WTC11 (cell line): ENCODE data around the gene BBLN.

Experiments used
- ATF1 ChIP-seq: sonication (generic); formaldehyde crosslinking; IDR thresholded peaks from 2 replicates; pipeline ENCODE4 v1.8.1; 2023; ENCODE audit warnings: mild to moderate bottlenecking, moderate library complexity, missing genetic modification reagents
- NFE2L1 ChIP-seq: sonication (generic); formaldehyde crosslinking; IDR thresholded peaks from 2 replicates; pipeline ENCODE4 v1.8.1; 2023; ENCODE audit warnings: missing genetic modification reagents
- NR3C1 ChIP-seq: sonication (generic); formaldehyde crosslinking; conservative IDR thresholded peaks from 2 replicates; pipeline ENCODE4 v1.8.1; 2023; ENCODE audit warnings: low read depth, mild to moderate bottlenecking, missing genetic modification reagents
- TF ChIP-seq, protein P1 (sequence below): sonication (generic); formaldehyde crosslinking; IDR thresholded peaks from 2 replicates; pipeline ENCODE4 v1.8.0; 2022; ENCODE audit warnings: mild to moderate bottlenecking, missing genetic modification reagents
- TF ChIP-seq, protein P2 (sequence below): fragments of 200-600 bp; IDR thresholded peaks from 2 replicates; pipeline ENCODE4 v1.8.0; 2022; ENCODE audit warnings: antibody characterized with exemption
- TF ChIP-seq, protein P3 (sequence below): sonication (generic); formaldehyde crosslinking; conservative IDR thresholded peaks from 2 replicates; pipeline ENCODE4 v1.8.1; 2022; ENCODE audit warnings: mild to moderate bottlenecking, missing genetic modification reagents
- TF ChIP-seq, protein P4 (sequence below): sonication (generic); formaldehyde crosslinking; IDR thresholded peaks from 2 replicates; pipeline ENCODE4 v1.8.0; 2023; ENCODE audit warnings: missing genetic modification reagents

GRCh38 chr9:128116104-128117083 is 43.7 kb upstream of the BBLN start:
- TF ChIP-seq ATF1 (CRISPR knock-in tag) = no peak
- TF ChIP-seq, protein P1, sequence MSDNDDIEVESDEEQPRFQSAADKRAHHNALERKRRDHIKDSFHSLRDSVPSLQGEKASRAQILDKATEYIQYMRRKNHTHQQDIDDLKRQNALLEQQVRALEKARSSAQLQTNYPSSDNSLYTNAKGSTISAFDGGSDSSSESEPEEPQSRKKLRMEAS (CRISPR knock-in tag) = no peak
- no peak for TF ChIP-seq NFE2L1 (CRISPR knock-in tag)
- TF ChIP-seq, protein P2, sequence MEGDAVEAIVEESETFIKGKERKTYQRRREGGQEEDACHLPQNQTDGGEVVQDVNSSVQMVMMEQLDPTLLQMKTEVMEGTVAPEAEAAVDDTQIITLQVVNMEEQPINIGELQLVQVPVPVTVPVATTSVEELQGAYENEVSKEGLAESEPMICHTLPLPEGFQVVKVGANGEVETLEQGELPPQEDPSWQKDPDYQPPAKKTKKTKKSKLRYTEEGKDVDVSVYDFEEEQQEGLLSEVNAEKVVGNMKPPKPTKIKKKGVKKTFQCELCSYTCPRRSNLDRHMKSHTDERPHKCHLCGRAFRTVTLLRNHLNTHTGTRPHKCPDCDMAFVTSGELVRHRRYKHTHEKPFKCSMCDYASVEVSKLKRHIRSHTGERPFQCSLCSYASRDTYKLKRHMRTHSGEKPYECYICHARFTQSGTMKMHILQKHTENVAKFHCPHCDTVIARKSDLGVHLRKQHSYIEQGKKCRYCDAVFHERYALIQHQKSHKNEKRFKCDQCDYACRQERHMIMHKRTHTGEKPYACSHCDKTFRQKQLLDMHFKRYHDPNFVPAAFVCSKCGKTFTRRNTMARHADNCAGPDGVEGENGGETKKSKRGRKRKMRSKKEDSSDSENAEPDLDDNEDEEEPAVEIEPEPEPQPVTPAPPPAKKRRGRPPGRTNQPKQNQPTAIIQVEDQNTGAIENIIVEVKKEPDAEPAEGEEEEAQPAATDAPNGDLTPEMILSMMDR = no peak
- TF ChIP-seq, protein P3, sequence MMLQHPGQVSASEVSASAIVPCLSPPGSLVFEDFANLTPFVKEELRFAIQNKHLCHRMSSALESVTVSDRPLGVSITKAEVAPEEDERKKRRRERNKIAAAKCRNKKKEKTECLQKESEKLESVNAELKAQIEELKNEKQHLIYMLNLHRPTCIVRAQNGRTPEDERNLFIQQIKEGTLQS = no peak
- TF ChIP-seq, protein P4, sequence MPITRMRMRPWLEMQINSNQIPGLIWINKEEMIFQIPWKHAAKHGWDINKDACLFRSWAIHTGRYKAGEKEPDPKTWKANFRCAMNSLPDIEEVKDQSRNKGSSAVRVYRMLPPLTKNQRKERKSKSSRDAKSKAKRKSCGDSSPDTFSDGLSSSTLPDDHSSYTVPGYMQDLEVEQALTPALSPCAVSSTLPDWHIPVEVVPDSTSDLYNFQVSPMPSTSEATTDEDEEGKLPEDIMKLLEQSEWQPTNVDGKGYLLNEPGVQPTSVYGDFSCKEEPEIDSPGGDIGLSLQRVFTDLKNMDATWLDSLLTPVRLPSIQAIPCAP (CRISPR knock-in tag) = no peak
- no peak for TF ChIP-seq NR3C1 (CRISPR knock-in tag)
